KMS-11 (cell line): ENCODE measurements around the gene CDK2AP2.

Experiments used
- H2AFZ ChIP-seq: fragments of 200-600 bp; sonication (generic); 2 replicates; pipeline ENCODE4 v1.6.1; 2016; ENCODE audit warnings: antibody characterized with exemption, mixed run types, low read depth
- H3K27ac ChIP-seq: fragments of 200-600 bp; sonication (generic); 2 replicates; pipeline ENCODE4 v1.6.1; 2016; ENCODE audit warnings: mild to moderate bottlenecking, mixed run types
- H3K27me3 ChIP-seq: fragments of 200-600 bp; sonication (generic); 2 replicates; pipeline ENCODE4 v1.6.1; 2017; ENCODE audit warnings: mild to moderate bottlenecking, low read depth, mixed run types, moderate library complexity; ENCODE audit not compliant: insufficient read depth
- H3K36me3 ChIP-seq: fragments of 200-600 bp; sonication (generic); 2 replicates; pipeline ENCODE4 v1.6.1; 2017; ENCODE audit warnings: mild to moderate bottlenecking, mixed run types; ENCODE audit not compliant: insufficient read depth
- H3K4me1 ChIP-seq: fragments of 200-600 bp; sonication (generic); 2 replicates; pipeline ENCODE4 v1.6.1; 2016; ENCODE audit warnings: mild to moderate bottlenecking, low read depth, mixed run types; ENCODE audit not compliant: poor library complexity, severe bottlenecking
- H3K4me2 ChIP-seq: fragments of 200-600 bp; sonication (generic); 2 replicates; pipeline ENCODE4 v1.7.0; 2016; ENCODE audit warnings: mild to moderate bottlenecking, mixed run types
- H3K4me3 ChIP-seq: fragments of 200-600 bp; sonication (generic); IDR thresholded peaks from 2 replicates; pipeline ENCODE4 v1.6.1; 2017; ENCODE audit warnings: low read depth, low read length, mixed read lengths; ENCODE audit not compliant: insufficient read depth
- H3K79me2 ChIP-seq: fragments of 200-600 bp; sonication (generic); 2 replicates; pipeline ENCODE4 v1.6.1; 2016; ENCODE audit warnings: low read depth, mixed run types; ENCODE audit not compliant: insufficient read depth
- H3K9ac ChIP-seq: fragments of 200-600 bp; sonication (generic); 2 replicates; pipeline ENCODE4 v1.6.1; 2016; ENCODE audit warnings: mild to moderate bottlenecking, mixed run types
- H4K20me1 ChIP-seq: fragments of 200-600 bp; sonication (generic); 2 replicates; pipeline ENCODE4 v1.6.1; 2016; ENCODE audit warnings: mild to moderate bottlenecking, mixed run types; ENCODE audit not compliant: insufficient read depth
- CTCF ChIP-seq: fragments of 200-600 bp; sonication (generic); conservative IDR thresholded peaks from 2 replicates; pipeline ENCODE4 v1.6.1; 2017; ENCODE audit warnings: low read depth, mild to moderate bottlenecking, antibody characterized with exemption, low read length, moderate library complexity, mixed read lengths

The CDK2AP2 gene

DNA sequence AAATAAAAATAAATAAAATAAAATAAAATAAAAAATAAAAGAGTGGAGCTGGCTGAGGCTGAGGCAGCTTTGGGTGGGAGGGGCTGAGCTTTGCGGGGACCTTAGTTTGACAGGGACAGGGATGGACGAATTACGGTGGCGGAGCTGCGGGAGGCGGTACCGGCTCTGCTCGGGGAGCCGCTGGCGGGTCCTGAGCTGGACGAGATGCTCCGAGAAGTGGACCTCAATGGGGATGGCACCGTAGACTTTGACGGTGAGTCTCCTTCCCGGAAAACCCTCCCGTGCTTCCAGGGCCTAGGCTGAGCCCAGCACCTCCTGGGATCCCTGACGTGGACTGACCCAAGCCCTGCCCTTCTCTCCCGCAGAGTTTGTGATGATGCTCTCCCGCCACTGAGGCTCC, 49.7 kb downstream of the CDK2AP2 start:
- Histone ChIP-seq H3K9ac (no peak overlapping the region), H3K4me2 (no peak overlapping the region)

DNA sequence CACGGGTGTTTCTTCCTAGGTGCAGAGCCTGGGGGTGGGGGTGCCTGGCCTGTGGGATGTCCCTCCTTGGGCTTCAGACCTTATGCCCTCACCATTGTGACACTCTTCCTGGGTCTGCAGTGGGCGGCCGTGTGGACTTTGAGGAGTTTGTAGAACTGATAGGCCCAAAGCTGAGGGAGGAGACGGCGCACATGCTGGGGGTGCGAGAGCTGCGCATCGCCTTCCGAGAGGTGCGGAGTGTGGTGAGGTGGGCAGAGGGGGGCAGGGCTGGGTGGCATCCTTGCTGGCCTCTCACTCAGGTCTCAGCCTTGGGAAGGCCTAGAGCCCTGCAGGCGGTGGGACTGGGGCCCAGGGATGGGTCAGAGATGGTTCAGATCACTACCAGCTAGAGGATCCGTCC, 50.5 kb downstream of the CDK2AP2 start:
- no peaks in the 10 kb centered on the region for H4K20me1 ChIP-seq
- H3K27ac ChIP-seq = no peak overlapping the region
- H3K4me1 ChIP-seq = no peaks in the 10 kb centered on the region
- no peak overlapping the region for H3K9ac ChIP-seq
- no peak overlapping the region for H3K4me2 ChIP-seq
- no peak overlapping the region for H2AFZ ChIP-seq
- TF ChIP-seq CTCF = no peak
- no peaks in the 10 kb centered on the region for H3K36me3 ChIP-seq
- H3K4me3 ChIP-seq = no peak overlapping the region
- no peaks in the 10 kb centered on the region for H3K79me2 ChIP-seq
- no peaks in the 10 kb centered on the region; the same call in 1 of the 2 replicates for H3K27me3 ChIP-seq

More for the DNA sequence above, 49.7 kb downstream of the CDK2AP2 start:
- H3K4me1 ChIP-seq = no peaks in the 10 kb centered on the region
- H3K27me3 ChIP-seq = no peaks in the 10 kb centered on the region; the same call in 1 of the 2 replicates
- H3K36me3 ChIP-seq = no peaks in the 10 kb centered on the region
- H2AFZ ChIP-seq = no peak overlapping the region
- no peak for TF ChIP-seq CTCF
- no peaks in the 10 kb centered on the region for H3K79me2 ChIP-seq
- H4K20me1 ChIP-seq = no peaks in the 10 kb centered on the region
- H3K27ac ChIP-seq = no peak overlapping the region
- H3K4me3 ChIP-seq = no peak overlapping the region
